HG02763 (cell line): ENCODE measurements around the gene TSC2.
"Not testable (repeated sequence)": the region's sequence is repeated elsewhere in the genome, so short reads cannot be mapped to it uniquely, and the experiment has no call there.

Experiments
- ATAC-seq: cut with Tn5 transposase; IDR thresholded peaks from one replicate; pipeline ENCODE4 v1.9.1; 2021; ENCODE audit warnings: mild to moderate bottlenecking, moderate library complexity; ENCODE audit not compliant: unreplicated experiment

Gene TSC2

DNA sequence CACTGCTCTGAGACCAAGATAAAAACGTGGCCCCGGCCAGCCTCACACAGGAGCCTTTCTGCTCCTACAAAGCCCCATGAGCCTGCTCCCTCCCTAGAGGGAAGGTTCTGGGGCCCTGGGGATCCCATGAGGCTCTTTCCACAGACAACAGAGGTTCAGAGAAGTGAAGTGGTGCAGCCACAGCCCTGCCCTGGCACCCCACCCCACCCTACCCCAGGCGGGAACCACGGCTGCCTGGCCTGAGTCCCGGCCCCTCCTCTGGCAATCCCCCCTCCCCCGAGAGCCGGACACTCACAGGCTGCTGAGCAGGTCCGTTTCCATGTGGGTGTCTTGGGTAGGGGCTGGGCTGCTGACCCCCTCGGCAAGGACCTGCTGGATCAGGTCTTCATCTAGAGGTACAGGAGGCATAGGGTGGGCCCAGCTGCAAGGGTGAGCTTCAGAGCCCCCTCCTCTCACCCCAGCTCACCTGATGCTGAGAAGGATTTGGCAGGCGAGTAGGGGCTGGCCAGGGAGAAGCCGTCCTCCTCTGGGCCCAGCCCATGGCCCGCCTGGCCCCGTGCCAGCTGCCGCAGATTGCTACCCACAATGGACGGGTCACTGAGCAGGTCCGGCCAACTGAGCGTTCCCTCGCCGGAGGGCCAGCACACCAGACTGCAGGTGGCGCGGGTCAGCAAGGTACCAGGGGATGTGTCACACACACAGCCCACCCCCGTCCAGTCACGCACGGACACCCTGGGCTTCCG lies 49.2 kb downstream of the TSC2 start:
- no peak for ATAC-seq

DNA sequence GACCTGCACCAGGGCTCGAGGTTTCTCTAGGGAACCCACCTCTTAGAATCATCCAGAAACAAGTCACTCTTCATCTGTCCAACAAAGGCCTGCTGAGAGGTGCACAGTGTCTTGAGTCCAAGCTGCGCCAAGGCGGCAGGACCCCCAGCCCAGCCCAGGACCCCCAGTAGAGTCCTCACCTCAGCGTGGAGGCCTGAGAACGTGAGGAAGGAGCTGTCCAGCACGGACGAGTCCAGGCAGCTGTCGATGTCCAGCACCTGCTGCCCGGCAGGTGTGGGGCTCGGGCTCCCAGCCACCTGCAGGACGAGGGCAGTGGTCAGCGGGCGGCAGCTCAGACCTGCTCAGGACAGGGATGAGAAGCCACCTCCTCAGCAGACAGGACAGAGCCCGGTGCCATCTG lies 49.9 kb downstream of the TSC2 start:
- ATAC-seq = not testable (repeated sequence)

DNA sequence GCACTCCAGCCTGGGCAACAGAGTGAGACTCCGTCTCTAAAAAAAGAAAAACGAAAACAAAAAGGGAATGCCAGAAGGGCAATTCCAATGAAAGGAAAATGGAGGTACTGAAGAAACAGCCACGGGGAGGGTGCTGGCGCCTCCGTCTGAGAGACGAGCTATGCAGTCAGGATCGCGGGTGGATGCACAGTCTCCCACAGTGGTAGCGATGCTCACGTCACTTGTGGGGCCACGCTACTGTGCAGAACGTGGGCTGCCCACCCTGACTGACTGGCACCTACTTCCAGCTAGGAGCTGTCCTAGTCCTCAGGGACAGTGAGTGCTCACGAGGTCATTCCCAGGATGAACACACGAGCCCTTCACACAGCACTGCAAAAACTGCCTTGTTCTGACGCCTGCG lies 53.8 kb downstream of the TSC2 start:
- ATAC-seq = not testable (repeated sequence)

DNA sequence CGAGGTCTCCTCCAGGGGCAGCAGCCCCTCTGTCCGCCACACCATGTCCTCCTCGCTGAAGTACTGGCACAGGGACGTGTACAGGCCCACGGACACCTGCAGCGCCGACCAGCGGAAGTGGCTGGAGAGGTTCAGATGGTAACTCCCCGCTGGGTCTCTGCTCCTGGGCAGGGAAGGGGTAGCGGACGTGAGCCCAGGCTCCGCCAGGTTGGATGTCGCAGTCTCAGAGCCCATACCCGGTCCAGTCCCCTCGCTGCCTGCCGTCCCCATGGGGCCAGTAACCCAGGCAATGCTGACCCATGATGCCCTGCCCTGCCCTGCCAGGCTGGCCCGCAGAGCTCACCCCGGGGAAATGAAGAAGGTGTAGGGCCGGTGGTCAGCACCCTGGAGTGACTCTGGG lies 54.7 kb downstream of the TSC2 start:
- ATAC-seq = no peak

DNA sequence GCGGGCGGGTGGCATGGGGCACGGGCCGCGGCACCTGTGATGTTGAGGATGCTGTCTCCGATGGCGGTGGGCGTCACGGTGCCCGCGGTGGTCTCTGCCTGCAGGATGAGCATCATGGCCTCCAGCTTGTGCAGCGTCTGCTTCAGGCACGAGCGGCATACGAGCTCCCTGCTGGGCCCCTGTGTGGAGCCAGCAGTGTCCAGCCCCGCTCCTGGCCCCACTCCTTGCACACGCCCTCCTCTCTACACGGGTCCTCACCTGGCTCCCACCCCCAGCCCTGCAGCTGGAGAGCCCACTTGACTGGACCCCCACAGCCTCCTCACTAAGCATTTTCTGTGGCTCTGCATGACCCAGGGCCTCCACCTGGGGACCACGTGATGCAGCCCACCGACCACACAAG lies 56.7 kb downstream of the TSC2 start:
- ATAC-seq = not testable (repeated sequence)

DNA sequence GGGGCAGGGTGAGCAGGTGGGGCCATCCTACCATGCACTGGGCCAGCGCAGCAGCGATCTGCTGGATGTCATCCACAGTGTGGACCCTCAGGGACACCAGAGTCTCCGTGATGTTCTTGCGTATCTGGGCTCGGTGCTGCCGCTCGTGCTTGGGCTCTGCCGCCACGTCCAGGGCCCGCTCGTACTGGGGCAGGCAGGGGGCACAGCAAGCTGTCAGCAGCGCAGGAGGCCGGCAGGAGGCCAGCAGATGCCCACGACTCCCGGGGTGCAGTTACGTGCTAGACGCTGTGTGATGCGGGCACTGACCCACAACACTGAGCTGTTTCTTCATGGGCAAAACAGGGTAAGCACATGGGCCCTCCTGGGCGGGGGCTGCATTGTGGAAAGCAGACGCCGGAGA lies 57.5 kb downstream of the TSC2 start:
- not testable (repeated sequence) for ATAC-seq

DNA sequence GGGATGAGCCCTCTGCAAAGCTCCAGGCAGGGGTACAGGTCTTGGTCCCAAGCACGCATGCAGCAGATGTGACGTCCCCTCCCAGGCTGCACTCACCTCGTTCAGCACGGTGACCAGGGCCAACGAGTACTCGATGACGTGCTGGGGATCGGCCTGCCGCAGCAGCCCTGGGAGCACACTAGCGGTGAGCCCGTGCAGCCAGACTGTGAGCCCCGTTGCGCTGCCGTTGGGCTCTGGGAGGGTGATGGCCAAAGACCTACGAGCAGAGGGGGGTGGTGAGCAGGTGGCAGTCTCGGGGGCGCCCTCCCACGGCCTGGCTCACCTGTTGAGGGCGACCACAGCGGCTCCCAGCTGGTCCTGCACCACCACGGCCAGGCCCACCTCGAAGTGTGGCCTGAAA lies 58.0 kb downstream of the TSC2 start:
- ATAC-seq = not testable (repeated sequence)

DNA sequence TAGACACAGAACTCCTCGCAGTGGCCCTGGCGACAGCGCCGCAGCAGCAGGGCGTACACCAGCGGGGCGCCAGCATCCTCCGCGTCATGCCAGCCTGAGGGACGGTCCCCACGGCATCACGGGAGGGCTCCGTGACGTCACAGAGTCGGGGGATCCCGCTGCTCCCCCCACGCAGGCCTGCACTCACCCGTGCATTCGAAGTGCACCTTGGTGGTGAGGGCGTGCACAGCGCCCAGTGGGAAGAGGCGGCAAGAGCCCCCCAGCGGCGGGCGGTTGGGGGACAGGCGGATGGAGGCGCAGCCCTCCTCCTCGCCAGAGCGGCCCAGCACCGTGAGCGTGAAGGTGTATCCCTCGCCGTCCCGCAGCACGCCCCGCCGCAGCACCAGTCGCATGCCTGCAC lies 58.4 kb downstream of the TSC2 start:
- ATAC-seq = not testable (repeated sequence)

DNA sequence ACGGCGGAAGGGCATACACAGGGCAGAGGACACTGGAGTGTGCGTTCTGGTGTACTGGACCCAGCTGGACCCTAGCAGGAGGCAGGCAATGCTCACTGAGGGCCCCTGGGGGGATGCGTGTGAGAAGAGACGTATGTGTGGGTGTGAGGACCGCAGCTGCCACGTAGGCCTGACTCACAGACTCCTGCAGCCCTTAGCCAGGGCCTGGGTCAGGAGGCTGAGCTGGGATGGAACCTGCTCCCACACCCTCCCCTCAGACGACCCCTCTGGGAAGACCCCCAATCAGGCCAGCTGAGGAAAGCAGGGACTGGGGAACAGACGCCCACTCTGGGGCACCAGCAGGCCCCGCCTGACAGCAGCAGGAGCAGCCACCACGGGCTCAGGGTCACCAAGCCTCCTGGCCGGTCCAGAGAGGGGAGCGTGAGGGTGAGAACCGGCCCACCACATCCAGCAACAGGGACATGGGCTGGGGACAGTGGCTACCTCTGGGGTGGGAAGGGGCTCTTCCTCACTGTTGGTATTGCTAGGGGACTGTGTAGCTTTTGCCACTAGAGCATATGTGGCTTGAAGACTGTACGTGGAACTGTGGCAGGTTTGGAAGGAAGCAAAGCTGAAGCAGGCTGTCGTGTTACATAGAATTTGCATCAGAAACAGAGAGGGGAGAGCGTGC lies 59.5 kb downstream of the TSC2 start:
- not testable (repeated sequence) for ATAC-seq

DNA sequence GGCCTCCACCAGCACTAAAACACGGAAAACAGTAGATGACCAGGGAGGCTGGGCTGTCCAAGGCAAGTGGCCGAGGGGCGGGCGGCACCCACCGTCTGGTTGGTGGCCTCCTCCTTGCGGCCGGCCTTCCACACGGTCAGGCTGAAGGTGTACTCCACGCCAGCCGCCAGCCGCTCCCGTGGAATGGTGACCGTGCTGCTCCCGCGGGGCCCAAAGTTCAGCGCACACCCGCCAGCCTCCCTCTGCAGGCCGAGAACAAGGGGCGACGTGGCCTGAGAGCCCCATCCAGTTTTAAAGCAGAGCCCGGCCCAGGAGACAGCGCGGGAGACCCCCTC lies 60.0 kb downstream of the TSC2 start:
- not testable (repeated sequence) for ATAC-seq

DNA sequence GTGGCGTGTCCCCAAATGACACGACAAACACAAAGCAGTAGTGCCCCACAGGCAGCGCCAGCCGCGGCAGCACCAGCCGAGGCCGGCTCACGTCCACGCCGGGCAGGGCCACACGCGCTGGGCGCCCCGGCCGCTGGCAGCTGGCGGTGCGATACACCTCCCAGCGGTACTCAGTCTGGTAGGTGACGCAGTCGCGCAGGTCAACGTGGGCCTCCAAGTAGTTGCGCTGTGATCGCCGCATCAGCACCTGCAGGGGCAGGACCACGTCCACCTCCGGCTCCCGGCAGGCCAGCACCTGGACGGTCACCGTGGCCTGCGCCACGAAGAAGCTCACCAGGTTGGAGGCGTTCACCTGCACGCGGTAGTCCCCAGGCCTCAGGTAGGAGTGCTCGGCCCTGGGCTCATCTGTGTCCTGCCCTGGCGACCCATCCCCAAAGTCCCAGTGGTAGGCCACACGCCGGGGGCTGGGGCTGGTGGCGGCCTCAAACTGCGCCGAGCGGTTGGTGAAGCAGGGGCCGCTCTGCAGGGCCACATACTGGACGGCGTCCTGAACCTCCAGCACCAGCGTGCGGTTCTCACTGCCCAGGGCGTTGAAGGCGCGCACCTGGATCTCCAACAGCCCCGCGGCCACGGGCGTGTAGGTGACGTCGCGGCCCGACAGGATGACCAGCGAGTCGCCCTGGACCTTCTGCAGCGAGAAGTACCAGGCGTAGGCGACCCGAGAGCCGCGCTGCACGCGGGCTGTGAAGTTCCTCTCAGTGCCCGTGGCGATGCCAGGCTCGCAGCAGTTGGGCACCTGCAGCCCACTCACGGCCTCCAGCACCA lies 60.9 kb downstream of the TSC2 start:
- ATAC-seq = not testable (repeated sequence)

DNA sequence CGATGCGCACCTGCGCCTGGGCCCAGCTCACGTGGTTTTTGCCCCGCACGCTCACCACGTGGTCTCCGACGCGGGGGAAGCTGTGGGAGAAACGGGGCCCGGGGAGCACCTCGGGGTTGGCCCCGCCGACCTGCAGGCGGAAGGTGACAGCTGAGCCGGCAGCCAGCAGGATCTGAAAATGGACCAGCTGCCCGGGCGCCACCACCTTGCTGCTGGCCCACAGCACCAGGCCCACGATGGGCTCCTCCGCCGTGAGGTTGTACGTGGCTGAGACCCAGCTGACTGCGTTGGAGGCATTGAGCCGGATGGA lies 61.4 kb downstream of the TSC2 start:
- not testable (repeated sequence) for ATAC-seq

DNA sequence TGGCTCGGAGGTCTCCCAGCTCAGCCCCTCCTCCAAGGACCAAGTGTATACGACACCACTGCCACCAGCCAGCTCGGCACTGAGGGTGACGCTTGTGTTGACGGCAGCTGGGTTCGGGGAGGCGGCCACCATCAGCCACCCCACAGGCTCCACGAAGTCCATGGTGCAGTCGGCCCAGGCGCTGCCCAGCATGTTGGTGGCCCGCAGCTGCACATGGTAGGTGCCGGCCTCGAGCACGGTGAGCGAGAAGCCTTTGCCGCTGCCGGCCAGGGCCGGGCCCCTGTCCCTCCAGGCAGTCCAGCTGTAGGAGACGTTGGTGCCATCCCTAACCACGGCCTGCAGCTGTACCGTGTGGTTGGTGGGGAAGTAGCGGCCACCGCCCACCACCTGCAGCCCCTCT lies 62.1 kb downstream of the TSC2 start:
- ATAC-seq = not testable (repeated sequence)

DNA sequence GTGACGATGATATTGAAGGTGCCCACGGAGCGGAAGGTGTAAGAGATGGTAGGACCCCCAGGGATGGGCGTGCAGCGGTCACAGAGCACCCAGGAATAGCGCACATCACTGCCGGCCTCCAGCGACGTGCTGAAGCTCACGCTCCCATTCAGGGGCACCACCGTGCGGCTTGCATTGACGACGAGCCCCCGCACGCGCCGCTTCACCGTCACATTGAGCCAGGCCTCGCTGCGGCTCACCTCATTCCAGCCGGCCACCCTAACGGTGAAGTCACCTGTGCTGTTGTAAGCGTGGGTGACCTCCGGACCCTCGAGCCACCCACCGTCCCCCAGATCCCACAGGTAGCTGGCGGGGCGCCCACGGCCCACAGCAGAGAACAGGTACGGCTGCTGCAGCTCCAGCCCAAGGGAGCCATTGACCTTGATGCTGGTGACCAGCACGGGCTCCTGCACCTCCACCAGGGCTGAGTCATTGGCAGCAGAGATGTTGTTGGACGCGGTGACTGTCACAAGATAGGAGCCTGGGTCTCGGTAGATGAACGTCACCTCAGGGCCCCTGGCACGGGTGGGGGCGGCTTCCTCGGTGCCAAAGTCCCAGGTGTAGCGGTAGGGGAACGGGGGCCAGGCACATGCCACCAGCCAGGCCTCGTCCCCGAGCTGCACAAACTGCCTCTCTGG lies 62.7 kb downstream of the TSC2 start:
- ATAC-seq = not testable (repeated sequence)

DNA sequence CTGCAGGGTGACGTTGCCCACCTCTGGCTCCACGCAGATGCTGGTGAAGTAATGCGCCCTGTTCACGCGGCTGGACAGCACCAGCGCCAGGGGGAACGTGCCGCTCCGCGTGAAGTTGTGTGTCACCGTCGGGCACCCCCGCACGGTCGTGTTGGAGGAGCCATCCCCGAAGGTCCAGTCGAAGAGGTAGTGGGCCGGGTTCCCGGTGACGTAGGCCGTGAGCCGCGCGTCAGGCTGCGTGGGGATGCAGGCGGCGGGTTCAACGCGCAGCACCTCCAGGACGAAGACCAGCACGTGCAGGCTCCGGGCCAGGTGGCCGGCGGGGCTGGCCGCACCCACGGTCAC lies 63.2 kb downstream of the TSC2 start:
- ATAC-seq = not testable (repeated sequence)

DNA sequence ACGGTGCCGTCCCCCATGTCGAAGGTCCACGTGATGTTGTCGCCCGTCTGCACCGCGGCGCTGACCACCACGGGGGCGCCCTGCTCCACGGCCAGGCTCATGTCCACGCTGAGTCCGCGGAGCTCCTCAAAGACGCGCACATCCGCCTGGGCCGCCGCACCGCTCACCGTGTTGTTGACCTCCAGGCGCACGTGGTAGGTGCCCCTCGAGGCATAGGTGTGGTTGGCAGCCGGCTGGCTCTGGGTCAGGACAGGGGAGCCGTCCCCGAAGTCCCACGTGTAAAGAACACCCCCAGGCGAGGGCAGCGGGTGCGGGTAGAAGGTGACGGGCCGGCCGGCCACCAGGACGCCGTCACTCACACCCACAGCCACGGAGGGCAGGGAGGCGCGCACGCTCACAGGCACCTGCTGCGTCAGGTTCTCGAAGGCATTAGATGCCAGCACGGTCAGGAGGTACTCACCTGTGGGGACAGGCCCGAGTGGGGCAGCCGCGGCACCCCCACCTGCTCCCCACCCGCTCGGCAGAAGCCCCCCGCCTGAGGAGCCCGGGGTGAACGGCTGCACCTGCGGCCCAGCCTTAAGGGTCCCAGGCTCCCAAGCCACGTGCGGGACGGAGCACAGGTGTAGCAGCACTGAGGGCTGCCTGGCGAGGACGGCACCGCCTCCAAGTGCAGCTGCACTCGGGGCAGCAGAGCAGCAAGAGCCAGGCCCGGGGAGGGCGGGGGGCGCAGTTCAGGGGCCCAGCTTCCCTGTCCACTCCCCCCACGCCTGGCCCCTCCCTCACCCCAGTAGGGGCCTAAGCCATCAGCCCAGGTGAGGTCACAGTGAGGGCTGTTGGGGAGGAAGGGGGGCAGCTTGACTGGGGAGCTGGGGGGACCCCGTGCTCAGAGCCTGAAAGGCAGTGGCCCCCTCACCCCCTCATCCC lies 63.9 kb downstream of the TSC2 start:
- not testable (repeated sequence) for ATAC-seq

DNA sequence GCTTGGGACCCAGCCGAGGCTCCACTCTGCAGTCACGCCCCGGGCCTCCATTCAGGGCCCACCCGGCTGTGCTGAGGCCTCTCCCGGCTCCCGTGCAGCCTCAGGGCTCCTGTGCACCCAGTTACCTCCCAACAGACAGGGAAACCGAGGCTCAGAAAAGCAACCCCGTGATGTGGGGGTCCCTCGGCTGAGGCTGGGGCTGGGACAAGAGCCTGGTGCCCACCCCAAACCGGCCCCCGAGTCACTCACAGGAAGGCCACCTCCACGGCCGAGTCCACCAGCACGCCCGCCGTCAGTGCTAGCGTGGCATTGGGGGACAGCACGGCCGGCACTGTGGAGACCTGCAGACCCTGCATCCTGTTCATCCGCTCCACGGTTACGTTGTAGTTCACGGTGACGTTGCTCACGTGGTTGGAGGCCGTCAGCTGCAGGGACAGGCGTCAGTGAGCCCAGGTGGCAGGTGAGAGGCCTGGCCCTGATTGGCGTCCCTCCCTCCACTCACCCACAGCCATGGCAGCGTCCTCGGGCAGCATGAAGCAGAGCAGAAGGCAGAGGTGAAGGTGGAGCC lies 64.8 kb downstream of the TSC2 start:
- not testable (repeated sequence) for ATAC-seq

DNA sequence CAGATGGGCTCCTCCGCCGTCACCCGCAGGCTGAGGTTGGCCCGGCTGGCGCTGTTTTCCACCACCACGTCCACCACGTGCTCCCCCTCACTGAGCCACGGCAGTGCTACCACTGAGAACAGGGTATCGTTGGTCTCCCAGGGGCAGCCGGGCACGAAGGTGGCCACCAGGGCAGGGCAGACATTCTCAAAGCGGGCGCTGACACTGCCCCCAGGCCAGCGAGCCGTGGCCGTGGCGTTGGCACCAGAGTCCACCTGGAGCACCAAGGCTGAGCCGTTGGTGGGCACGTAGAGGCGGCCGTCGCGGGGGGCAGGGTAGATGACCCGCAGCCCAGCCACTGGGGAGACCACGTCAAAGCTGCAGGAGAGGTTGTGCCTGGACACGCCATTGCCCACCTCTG lies 66.4 kb downstream of the TSC2 start:
- ATAC-seq = not testable (repeated sequence)

DNA sequence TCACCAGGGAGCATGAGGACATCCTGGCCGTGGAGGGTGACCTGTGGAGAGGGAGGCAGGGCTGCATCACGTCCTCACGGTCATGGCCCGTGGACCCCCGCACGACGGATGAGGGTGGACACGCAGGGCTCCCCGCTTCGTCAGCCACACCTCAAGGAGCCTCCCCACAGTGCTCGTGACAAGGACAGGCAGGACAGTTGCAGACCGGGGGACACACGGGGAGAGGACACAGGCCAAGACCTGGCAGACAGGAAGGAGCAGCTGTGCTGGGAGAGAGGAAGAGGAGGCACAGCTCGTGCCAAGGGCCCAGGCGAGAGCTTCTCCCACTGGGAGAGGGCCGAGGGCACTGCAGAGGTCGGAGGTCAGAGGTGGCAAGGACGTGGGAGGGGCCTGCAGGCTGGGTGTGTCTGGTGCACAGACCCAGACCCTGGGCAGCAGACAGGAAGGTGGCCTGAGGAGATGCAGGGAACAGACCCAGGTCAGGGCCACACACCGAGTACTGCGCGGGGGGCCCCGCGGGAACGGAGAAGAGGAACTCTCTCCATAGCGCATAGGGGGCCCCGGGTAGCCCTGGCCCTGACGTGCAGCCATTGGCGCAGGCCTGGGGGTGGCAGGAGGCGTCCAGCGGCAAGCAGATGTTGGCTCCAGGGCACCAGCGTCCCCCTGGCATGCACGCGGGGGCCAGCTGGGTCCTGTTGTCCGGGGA lies 67.3 kb downstream of the TSC2 start:
- ATAC-seq = not testable (repeated sequence)
